HG03095 (cell line): ENCODE data around the gene MSL3B.
"Not testable (repeated sequence)": the region's sequence is repeated elsewhere in the genome, so short reads cannot be mapped to it uniquely, and the experiment has no call there.

Source experiments
- ATAC-seq: cut with Tn5 transposase; IDR thresholded peaks from one replicate; pipeline ENCODE4 v1.9.1; 2021; ENCODE audit warnings: moderate library complexity; ENCODE audit not compliant: unreplicated experiment

Gene MSL3B

DNA sequence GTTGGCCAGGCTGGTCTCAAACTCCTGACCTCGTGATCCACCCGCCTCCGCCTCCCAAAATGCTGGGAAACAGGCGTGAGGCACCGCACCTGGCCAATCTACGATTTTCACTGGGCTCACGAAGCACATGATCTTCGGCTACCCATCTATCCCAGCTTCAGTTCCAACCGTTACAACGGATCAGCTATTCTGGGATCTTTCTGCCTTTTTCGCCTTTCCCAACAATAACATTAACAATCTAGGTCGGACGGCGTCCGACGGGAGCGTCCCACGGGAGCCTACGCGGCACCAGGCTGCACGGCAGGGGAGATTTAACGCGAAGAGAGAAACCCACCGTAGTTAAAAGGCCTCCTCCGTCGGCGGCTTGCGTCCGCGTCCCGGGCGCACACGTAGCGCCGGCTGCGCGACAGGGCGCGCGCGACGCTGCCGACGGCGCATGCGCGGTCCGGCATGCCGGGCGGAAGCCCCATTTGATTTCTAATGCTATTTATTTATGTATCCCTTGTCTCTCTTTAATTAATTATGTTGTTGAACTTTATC is at the start of gene MSL3B:
TSS of gene MSL3B (minus strand) at position 394 of the 540 bp plus-strand sequence.
- ATAC-seq: no peak

DNA sequence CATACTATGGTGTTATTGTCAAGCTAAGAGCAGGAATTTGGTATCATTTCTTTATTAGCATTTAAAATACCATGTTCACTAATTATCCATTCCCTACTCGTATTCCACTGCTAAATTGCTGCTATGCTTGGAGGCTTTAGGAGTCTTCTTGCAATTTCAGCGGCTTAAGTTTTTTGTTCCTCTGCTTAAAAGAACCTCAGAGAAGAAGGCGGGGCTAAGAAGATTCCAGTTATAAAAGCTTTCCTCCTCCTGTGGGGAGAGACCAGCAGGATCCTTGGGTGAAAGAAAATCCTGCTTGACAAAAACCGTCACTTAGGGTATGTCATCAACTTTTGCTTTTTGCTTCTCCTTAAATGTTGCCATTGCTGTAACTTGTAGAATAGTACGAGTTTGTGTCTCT is 48.9 kb upstream of the MSL3B start, which contains the start of gene TRPM8:
TSS of gene TRPM8 (plus strand) at position 258 of the 400 bp plus-strand sequence. CDS start 9,165 bp downstream, outside the sequence.
- no peak for ATAC-seq

DNA sequence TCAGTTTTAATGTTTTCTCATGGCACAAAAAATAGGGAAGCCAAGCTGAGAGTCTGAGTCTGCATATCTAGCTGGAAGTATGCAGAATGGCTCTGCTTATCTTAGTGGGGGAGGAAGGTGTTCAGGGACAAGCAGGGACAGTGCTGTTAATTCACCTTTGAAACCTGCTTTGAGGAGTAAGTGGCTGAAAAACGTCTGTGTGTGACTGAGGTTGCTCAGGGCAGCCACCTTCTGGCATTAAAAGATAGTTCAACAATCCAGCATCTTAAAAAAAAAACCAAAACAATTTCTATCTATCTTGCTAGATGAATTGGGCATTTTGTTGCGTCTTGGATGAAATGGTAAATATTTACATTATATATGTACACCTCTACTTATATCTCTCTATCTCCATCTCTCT is 46.9 kb upstream of the MSL3B start:
- ATAC-seq: no peak

DNA sequence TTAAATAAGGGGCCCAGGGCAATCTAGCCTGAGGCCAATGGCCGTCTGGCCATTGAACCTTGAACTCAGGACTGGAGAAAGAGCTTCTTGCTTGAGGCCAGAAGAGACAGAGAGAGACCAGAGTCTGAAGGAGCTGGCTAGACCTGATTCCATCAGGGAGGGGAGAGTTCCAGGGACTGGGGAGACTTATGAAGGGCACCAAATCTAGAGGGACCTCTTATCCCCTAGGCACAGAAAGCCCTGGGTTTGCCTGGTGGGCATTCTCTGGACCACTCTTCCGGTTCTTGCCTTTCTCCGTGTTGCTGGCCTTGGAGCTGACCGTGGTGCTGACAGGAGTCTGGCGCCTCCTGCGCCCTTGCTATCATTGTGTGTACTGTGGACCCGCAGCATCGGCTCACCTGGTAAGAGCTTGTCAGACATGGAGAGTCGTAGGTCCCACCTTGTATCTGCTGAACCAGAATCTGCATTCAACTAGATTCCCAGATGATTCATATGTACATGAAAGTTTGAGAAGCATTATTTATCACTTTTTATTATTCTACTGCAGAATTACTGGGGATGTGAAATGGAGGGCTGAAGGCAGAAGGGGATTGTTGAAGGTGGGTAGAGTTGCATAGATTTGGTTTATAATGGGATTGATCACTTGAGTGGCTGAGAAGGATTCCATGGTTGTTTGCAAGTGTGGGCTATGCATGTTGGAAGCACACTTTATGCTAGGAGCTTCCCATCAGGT is 44.7 kb upstream of the MSL3B start:
- ATAC-seq: no peak

DNA sequence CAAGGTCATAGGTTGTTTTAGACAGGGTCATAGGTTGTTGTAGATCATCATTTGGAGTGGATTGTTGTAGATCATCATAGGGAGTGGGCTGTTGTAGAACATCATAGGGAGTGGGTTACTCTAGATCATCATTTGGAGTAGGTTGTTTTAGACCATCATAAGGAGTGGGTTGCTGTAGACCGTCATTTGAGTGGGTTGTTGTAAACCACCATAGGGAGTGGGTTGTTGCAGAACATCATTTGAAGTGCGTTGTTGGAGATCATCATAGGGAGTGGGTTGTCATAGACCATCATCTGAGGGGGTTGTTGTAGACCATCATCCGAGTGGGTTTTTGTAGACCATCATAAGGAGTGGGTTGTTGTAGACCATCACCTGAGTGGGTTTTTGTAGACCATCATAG is 39.4 kb upstream of the MSL3B start:
- no peak for ATAC-seq

DNA sequence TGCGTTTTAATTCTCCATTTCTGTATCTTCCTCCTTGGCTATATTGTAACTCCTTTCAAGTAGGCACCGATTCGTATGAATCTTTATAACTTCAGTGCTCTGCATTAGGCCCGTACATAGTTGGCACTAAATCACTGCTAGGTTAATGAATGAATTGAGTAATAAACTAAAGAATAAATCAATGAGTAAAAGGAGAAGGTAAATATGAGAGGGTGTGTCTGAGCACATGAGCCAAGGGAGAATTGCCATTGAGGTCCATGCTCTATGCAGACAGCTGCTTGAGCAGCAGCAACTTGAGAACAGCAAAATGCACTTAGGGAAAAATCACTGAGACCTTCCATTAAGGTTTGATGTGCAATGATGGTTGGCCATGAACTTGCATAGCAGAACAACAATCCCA is 37.8 kb upstream of the MSL3B start:
- no peak for ATAC-seq

DNA sequence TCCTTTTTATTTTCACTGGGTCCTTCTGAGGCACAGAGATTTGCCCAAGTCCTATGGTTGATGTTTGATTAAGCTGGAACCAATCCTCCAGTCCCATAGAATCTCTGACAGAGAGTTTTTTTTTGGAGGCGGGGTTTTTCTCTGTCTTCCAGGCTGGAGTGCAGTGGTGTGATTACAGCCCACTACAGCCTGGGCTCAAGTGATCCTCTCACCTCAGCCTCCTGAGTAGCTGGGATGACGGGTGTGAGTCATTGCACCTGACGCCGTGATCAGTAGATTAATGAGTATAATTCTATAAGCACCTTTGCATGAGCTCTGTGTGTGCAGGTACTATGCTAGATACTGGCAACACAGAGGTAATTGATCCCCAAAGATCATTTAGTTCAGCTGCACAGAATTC is 33.7 kb upstream of the MSL3B start:
- no peak for ATAC-seq

DNA sequence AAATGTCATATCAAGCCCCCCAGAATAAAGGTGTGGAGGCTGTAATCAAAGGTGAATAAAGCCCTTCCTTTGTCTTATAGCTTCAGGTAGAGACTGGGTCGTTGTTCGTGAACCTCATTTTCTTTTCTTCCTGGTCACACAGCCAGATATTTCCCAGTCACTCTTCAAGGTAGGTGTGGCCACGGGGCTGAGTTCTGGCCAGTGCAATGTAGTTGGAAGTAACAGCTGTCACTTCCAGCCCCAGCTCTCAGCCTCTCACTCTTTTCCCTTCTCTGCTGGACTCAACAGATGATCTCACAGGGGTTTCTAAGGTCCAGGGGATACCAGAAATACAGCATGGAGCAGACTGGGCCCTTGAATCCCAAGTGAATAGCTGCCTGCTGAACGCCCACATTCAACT is 33.2 kb upstream of the MSL3B start:
- no peak for ATAC-seq

DNA sequence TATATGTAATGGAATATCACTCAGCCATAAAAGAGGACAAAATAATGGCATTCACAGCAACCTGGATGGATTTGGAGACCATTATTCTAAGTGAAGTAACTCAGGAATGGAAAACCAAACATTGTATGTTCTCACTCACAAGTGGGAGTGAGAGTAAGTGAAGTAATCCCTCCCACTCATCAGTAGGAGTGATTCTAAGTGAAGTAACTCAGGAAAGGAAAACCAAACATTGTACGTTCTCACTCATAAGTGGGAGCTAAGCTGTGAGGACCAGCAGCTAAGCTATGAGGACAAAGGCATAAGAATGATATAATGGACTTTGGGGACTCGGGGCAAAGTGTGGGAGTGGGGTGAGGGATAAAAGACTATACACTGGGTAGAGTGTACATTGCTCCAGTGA is 28.1 kb upstream of the MSL3B start:
- ATAC-seq: not testable (repeated sequence)

DNA sequence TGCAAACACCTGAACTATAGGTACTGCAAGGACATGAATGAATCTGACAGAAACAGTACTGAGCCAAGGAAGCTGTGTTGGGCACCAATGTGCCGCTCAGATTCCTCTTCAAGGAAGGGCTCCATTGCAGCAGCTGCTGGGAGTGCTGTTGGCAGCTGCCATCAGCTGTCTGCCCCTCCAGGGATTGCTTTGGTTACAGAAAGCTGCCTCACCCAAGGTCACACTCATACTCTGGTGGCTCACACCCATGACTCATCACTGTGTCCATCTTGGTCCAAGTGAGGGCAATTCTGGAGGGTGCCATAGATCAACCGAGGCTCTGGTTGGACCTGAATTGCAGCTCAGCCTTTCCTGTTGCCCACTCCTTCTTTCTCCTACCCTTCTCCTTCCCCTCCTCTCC is 24.6 kb upstream of the MSL3B start:
- ATAC-seq: no peak

DNA sequence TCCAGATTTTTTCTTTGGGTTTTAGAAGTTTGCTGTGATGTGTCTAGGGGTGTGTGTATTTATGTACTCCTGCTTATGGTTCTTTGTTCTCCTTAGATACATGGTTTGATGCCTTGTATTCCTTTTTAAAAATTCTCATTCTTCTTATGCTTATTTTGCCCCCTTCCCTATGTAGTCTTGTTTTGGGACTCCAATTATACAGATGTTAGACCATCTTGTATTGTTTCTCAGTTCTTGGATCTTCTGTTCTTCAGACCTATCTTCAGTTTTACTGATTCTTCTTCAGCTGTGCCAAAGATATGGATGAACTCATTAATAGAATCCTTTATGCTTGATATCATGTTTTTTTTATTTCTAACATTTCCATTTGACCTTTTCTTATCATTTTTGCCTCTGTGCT is 14.2 kb upstream of the MSL3B start:
- no peak for ATAC-seq

DNA sequence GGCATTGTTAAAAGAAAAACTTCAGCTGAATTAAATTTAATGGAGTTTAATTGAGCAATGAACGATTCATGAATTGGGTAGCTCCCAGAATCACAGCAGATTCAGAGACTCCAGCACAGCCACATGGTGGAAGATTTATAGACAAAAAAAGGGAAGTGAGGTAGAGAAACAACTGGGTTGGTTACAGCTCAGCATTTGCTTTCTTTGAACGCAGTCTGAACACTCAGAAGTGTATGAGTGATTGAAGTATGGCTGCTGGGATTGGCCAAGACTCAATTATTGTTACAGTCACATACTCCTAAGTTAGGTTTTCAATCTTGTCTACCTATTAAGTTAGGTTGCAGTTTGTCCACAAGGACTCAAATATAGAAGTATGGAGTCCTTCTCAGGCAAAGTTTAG is 3.9 kb upstream of the MSL3B start:
- ATAC-seq: not testable (repeated sequence)

DNA sequence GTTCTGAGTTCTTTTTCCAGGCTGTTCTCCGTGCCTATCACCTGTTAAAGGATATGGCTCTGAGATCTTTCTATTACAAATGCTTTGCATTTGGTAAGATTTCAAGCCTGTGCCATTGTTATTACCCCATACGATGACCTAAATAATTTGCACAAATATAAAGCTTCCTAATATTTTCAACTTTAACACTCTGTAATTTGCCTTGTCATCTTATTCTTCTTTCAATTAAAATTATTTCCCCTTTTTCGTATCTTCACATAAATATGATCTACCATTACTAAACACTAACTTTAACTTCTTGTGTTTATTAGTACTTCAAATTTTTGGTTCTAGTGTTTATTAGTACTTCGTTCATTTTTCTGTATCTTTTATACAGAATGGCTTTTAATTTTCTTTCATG is 3.2 kb upstream of the MSL3B start:
- ATAC-seq: no peak

DNA sequence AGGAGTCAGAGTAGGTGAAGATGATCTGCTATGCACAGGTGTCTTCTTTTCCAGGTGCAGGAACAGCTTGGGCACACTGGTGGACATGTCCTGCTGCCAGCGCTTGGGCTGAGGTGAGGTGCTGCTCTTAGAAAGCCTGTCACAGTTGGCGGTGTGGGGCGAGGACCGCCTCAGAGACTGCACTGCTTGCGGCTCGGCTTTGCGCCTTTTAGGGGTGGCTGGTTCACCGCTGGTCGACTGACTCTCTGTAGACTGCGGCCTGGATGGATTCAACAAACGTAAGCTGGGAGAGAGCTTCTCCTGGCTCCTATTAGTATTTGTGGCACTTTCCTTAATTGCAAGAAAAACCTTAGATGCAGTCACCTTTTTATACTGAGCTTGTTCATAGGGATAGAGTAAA is 1.7 kb downstream of the MSL3B start:
- no peak for ATAC-seq

DNA sequence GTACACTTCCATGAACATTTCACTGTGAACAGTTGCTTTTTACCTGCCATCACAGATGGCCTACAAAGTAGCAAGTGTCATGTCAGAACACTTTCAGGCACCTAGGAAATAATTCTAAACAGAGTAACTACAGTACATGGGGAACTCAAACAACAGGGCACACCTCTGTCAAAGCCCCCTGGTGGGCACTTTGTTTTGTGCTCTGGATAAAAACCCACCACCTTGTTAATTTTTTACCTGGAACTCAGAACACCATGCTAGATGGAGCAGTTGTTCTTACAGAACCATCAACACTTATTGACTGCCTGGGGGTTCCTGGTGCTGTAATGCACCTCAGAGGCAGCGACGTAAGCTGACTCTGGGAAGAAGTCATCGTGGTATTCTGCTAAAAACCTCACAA is 2.3 kb downstream of the MSL3B start:
- ATAC-seq: no peak

DNA sequence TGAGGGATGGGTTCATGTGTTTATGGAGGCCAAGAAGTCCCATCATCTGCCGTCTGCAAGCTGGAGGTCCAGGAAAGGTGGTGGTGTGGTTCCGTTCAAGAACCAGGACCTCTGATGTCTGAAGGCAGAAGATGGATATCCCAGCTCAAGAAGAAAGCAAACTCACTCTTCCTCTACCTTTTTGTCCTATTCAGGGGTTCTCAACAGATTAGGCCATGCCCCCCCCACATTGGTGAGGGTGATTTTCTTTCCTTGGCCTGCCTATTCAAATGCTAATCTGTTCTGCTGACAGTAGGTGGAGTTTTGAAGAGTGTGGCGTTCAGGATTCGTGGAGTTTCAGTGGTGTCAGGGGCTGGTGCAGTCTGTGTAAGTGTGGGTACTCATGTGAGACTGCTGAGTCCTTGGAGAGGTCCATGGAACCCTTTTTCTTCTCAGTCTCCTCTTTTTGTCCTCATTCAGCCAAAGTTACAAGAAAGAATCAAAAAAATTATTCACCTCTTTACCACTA is 5.9 kb downstream of the MSL3B start:
- ATAC-seq: no peak

DNA sequence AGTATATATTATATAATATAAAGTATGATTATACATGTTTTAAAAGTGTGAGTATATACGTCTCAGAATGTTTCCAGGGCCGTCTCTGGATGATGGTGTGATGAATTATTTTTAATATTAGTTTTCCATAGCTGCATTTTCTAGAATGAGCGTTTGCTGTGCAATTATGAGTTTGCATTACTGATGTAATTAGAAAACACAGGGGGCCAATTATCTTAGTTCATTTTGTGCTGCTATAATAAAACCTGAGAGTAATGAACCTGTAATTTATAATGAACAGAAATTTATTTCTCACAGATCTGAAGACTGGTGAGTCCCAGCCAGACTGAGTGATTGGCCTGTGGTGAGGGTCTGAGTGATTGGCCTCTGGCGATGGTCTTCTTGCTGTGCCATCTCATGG is 9.9 kb downstream of the MSL3B start:
- no peak for ATAC-seq

DNA sequence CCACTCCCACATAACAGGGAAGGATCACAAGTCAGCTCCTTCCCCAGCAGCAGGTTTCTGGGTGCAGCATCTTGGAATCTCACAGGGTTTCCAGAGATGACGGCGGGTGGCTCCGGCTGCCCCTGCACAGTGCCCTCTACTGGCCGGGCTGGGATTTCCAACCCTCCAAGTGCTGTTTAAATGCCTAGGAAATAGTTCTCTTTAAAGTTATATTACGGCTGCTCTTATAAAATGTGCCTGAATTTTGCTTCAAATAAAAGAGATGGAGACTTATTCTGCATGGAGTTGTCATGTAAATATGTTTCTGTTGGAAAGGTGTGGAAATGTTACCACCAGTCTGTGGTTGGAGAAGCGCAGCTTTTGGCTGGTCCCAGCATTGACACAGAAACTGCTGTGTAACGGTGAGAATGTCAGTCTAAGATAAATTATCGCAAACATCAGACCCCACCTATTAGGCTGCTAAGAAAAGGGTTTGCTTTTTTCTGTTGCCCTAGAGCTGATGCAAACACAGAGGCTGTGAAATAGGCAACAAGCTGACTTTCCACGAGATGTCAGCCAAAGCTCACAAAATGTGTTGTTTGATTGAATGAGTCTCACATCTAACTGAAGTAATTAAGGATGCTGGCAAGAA is 10.6 kb downstream of the MSL3B start:
- no peak for ATAC-seq

DNA sequence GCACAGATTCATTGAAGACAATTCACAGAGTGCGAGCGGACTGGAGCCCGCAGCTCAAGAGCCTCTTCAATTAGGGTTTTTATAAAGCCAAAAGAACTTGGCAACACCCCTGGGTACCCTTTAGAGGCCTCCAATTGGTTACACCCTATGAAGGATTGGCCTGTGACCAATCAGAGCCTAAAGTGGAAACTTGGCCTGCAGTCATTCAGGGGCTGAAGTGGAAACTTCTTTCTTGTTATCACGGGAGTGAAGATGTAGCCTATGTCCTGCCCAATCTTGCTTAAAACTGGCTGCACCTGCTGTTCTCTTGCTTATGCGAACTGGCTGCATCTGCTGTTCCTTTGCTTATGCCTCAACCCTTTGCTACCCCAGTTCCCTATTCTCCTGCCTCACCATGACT is 12.0 kb downstream of the MSL3B start:
- ATAC-seq: no peak

DNA sequence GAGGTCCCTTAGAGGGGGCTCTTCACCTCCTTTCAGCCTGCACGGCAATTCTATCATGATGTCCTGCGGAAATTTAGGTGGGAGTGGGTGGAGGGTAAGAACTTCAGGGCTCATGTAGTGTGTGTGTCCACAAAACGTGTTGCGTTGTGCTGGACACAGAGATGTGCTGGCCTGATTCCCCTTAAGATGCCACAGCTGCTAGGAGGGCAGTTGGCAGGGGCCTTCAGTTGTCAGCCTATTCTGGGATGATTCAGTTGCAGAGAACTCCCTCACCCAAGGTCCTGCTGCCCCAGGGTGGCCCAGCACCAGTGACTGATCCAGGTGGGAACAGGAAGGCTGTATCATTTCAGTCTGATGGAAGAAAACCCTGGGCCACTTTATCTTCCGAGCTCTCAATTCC is 12.8 kb downstream of the MSL3B start:
- no peak for ATAC-seq

DNA sequence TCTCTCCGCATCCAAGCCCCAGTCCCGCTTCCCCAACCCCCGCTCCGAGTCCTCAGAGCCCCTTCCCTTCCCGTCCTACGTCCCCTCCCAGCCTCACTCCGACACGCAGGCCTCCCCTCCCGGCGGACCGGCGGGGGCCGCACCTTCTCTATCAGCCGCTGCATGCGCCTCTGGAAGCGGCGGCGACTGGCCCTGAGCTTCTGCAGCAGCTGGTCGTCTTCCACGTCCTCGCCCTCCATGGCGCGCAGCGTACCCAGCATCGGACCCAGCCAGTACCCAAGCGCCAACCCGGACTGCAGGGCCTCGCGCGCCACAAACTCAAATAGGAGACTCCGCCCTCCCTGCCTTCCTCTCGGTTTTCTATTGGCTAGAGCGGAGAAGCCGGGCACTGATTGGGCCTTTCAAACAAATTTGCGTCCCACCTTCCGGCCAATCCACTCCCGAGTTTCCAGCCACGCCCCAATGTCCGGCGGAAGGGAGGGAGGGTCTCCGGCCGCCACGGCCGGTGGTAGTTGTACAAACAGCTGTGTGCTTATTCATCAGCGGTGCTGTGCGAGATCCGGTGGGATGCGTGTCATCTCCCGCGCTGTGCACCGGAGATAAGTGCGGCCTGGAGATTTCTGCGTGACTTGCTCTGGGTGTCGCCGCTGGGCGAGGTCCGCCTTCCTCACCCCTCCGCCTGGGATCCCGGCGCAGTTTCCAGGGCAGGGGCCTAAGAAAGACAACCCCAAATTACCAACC is 13.8 kb downstream of the MSL3B start, which contains the start of gene HJURP:
TSS of gene HJURP (minus strand) at position 295 of the 741 bp plus-strand sequence. CDS start at position 260, 35 bp downstream.
- peak; percentile 96 for ATAC-seq
